GM19372 (cell line): Measurements from ENCODE around the gene EVA1A.

ENCODE experiments used
- ATAC-seq: cut with Tn5 transposase; IDR thresholded peaks from one replicate; pipeline ENCODE4 v1.9.1; 2021; ENCODE audit warnings: mild to moderate bottlenecking, low read depth, moderate library complexity; ENCODE audit not compliant: unreplicated experiment

Gene EVA1A

DNA sequence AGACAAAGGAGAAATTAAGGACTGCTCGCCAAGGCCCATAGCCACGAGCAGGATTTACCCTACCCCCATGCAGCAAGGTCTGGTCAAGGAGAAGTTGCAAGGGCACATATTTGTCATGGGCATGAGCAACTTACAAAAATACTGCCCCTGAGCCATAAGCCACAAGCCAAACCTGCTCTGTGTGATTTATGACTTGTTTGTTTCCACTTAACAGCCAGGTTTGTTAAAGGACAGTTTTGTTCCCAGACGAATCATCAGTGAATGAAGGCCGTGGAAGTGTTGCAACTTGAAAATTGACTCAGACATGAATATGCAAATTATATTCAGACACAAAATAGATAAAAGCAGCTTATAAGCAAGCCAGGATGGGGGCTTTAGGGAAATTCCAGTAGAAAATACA, 31.3 kb upstream of the EVA1A start:
- ATAC-seq: no peak

DNA sequence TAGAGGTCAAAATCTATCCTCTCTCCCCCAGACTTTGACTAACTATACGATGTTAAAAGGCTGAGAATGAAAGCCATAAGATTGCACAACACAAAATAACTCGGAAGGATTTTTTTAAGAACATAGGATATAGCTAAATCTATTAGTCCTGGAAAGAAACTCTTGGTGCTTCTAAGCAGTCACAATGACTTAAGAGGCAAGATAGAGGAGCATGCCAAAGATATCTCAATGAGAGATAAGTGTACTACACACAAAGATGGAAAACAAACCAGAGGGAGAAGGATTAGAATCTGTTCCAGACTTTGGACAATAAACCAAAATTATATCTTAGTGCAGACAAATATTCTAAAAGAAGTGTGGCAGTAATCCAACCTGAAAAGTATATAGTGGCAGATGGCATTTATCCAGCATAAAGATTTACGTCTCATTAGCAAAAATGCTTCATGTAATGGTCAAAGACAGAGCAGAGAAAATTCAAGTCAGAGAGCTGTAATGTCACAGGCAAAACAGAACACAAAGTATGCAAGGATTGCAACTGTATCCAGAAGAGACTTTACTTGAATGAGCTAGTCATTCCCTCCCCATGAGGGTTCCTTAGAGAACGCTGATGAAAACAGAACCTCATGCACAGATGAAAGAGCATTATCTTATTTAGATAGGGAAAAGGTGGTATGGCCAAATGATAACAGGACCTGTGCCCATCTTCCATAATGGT, 28.8 kb upstream of the EVA1A start:
- no peak for ATAC-seq

GRCh38 chr2:75587954-75588587, 27.3 kb upstream of the EVA1A start:
- ATAC-seq: no peak

- ATAC-seq: no peak
Observed at GRCh38 chr2:75586971-75587370, 26.2 kb upstream of the EVA1A start.

- no peak for ATAC-seq
Observed at GRCh38 chr2:75582840-75583239, 22.1 kb upstream of the EVA1A start.

- no peak for ATAC-seq
Observed at GRCh38 chr2:75580606-75581005, 19.9 kb upstream of the EVA1A start.

DNA sequence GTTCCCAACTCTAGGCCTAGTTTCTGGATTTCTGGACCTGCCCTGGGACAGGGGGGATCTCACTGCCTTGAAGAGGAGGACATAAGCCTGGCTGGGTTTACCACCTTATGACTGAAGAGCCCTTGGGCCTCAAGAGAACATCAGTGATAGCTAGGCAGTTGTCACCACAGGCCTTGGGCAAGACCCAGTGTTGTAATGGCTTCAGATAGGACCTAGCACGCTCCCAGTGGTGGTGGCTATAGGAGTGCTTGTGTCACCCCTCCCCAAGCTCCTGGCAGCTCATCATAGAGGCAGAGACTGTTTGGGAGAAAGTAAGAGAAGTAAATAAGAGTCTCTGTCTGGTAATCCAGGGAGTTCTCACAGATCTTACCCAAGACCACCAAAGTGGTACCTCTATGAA, 19.4 kb upstream of the EVA1A start:
- no peak for ATAC-seq

GRCh38 chr2:75579186-75579585, 18.4 kb upstream of the EVA1A start:
- ATAC-seq: no peak

DNA sequence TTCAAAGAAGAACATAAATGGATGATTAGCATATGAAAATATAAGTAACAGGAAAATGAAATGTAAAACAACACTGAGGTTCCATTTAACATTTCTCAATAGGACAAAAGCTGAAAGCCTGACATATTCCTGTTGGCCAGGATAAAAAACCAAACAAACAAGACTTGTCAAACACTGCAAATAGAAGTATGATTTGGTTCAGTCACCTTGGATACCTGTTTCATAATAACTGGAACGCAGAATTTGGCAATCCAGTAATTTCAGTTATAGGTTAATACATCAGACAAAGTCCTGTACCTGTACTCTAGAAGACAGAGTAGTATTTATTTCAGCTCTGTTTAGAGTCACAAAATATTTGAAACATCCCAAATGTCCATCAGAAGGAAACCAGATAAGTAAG, 16.5 kb upstream of the EVA1A start:
- ATAC-seq: no peak

GRCh38 chr2:75574106-75574505, 13.4 kb upstream of the EVA1A start:
- no peak for ATAC-seq

- no peak for ATAC-seq
Observed at GRCh38 chr2:75573145-75573878, 12.6 kb upstream of the EVA1A start.

DNA sequence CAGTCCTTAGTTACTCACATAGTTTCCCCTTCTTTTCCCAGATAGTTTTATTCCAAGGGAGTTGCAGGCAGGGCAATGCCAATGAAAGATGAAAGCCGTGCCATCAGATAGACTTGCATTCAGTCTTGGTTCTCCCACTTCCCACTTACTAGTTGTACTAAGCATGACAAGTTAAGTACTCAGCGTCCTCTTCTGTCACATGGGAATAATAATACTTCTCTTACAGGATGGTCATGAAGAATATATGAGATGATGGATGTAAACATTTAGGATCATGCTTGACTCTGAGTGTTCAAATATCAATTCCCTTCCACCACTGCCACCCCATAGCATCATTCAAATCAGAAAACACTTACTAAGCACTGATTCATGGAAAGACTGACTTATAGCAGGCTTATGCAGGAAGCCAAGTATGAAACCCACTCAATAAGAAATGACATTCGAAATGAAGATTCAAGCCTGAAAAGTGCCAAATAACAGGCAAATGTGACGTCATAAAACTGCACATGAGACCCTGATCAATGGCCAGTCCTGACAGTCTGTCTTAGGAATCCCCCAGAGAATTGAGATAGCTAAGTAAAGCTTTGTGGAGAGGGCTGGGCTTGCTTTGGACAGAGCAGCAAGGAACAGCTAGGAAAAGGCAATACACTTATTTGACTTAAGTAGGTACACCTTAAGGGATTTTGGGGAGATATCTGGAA, 11.1 kb upstream of the EVA1A start:
- no peak for ATAC-seq

GRCh38 chr2:75570948-75571729, 10.4 kb upstream of the EVA1A start:
- no peak for ATAC-seq

GRCh38 chr2:75570024-75570947, 9.5 kb upstream of the EVA1A start:
- ATAC-seq: no peak

- no peak for ATAC-seq
Observed at GRCh38 chr2:75569546-75569945, 8.8 kb upstream of the EVA1A start.

GRCh38 chr2:75568174-75568573, 7.4 kb upstream of the EVA1A start:
- ATAC-seq: no peak

- ATAC-seq: no peak
Observed at GRCh38 chr2:75565472-75566462, 5.0 kb upstream of the EVA1A start.

GRCh38 chr2:75564713-75565359, 4.1 kb upstream of the EVA1A start:
- ATAC-seq: no peak
